VCaP (cell line): Measurements from ENCODE around the gene MAP4K3.
"Not testable (repeated sequence)": the region's sequence is repeated elsewhere in the genome, so short reads cannot be mapped to it uniquely, and the experiment has no call there.

Experiments used
- H3K27ac ChIP-seq: fragments of 450-650 bp; 2 replicates; pipeline ENCODE4 v1.5.1; 2017
- CTCF ChIP-seq: fragments of 450-650 bp; conservative IDR thresholded peaks from 2 replicates; pipeline ENCODE4 v1.5.1; 2017; ENCODE audit warnings: mild to moderate bottlenecking, moderate library complexity

MAP4K3 gene

GRCh38 chr2:39368376-39368775 is 68.7 kb downstream of the MAP4K3 start:
- no peak for TF ChIP-seq CTCF
- no peak overlapping the region for H3K27ac ChIP-seq

GRCh38 chr2:39362595-39362994 is 74.5 kb downstream of the MAP4K3 start:
- no peak for TF ChIP-seq CTCF
- H3K27ac ChIP-seq = no peak overlapping the region

- no peak for TF ChIP-seq CTCF
- no peak overlapping the region for H3K27ac ChIP-seq
Measured at GRCh38 chr2:39361511-39361910, 75.6 kb downstream of the MAP4K3 start.

- H3K27ac ChIP-seq = not testable (repeated sequence)
Measured at GRCh38 chr2:39360342-39360741, 76.7 kb downstream of the MAP4K3 start.

- TF ChIP-seq CTCF = no peak
Measured at GRCh38 chr2:39359453-39360038, 77.5 kb downstream of the MAP4K3 start.

GRCh38 chr2:39356922-39357639 is 80.0 kb downstream of the MAP4K3 start:
- TF ChIP-seq CTCF = no peak
- no peak overlapping the region for H3K27ac ChIP-seq

More at GRCh38 chr2:39359453-39360038, 77.5 kb downstream of the MAP4K3 start:
- no peak overlapping the region for H3K27ac ChIP-seq

GRCh38 chr2:39350658-39351057 is 86.4 kb downstream of the MAP4K3 start:
- TF ChIP-seq CTCF = no peak
- no peak overlapping the region for H3K27ac ChIP-seq

- no peak for TF ChIP-seq CTCF
- H3K27ac ChIP-seq = no peak overlapping the region
Measured at GRCh38 chr2:39338502-39338901, 98.6 kb downstream of the MAP4K3 start.
